HCT116 (cell line): ENCODE data around the gene SEC22C. TPM values are rescaled to one million over a fixed set of nuclear protein-coding genes. Genes with fewer than 3 reads are reported as not detected.
"Not testable (repeated sequence)": the region's sequence is repeated elsewhere in the genome, so short reads cannot be mapped to it uniquely, and the experiment has no call there.

Source experiments
- ATAC-seq: fragments of 200-7000 bp; cut with Tn5 transposase; 2 replicates; pipeline ENCODE4 v1.9.1; 2020; ENCODE audit warnings: mild to moderate bottlenecking, moderate library complexity
- BruUV-seq: library from RNA; stranded (reverse); fragments of 400-500 nt; replicated peaks from 2 replicates; lab custom pipeline; 2021; lab: Mats Ljungman, UMichigan
- CTCF ChIA-PET: fragments of 300-600 bp; sonication (Branson Sonifier 250); formaldehyde crosslinking; loops from one replicate; lab custom pipeline; 2021; ENCODE audit warnings: antibody characterized with exemption; lab: Charles Lee
- POLR2A ChIA-PET: fragments of 300-600, 350-600 bp; sonication (Branson Sonifier 250); formaldehyde crosslinking; loops from one replicate; lab custom pipeline; 2021; ENCODE audit warnings: antibody characterized with exemption; lab: Charles Lee
- RAD21 ChIA-PET, 2 experiments: fragments of 300-600 bp; sonication (Branson Sonifier 250); formaldehyde crosslinking; loops; one replicate each; lab custom pipeline; 2023; ENCODE audit warnings: low total read pairs in 2 of 2; ENCODE audit not compliant: uncharacterized antibody in 2 of 2, unreplicated experiment in 2 of 2, low non-redundant PET in 1 of 2; lab: Charles Lee
- DNase-seq: peaks from one replicate; pipeline ENCODE4 v3.0.0-alpha.2; 2010; ENCODE audit warnings: low read depth, low spot score
- H2AFZ ChIP-seq: fragments of 200-600 bp; shearing (Covaris generic), sonication (generic); 2 replicates; pipeline ENCODE4 v1.6.1; 2017; ENCODE audit warnings: low read depth, mixed run types, mixed read lengths, antibody characterized with exemption, low read length; ENCODE audit not compliant: poor library complexity, severe bottlenecking
- H3K27ac ChIP-seq: 2 replicates; pipeline ENCODE4 v1.5.1; 2012; ENCODE audit warnings: low read depth, low read length
- H3K27me3 ChIP-seq: fragments of 200-600 bp; sonication (generic); 2 replicates; pipeline ENCODE4 v1.6.1; 2016; ENCODE audit warnings: mixed run types, low read length, mixed read lengths; ENCODE audit not compliant: insufficient read depth
- H3K36me3 ChIP-seq, 2 experiments: fragments of 200-500 bp in 1 of 2; fragments of 200-600 bp in 1 of 2; sonication (Bioruptor generic) in 1 of 2; sonication (generic) in 1 of 2; 2 replicates each; pipeline versions ENCODE4 v1.5.1 to v1.6.1; 2014 to 2016; ENCODE audit warnings: low read length in 2 of 2, inconsistent platforms in 1 of 2, mixed read lengths in 1 of 2, mixed run types in 1 of 2; ENCODE audit not compliant: insufficient read depth in 2 of 2, control insufficient read depth in 1 of 2
- H3K4me1 ChIP-seq, 2 experiments: fragments of 200-600 bp in 1 of 2; sonication (generic) in 1 of 2; 2 replicates each; pipeline versions ENCODE4 v1.5.1 to v1.6.1; 2012 to 2017; ENCODE audit warnings: low read length in 2 of 2, inconsistent platforms in 1 of 2, mild to moderate bottlenecking in 1 of 2, mixed read lengths in 1 of 2, mixed run types in 1 of 2, moderate library complexity in 1 of 2; ENCODE audit not compliant: insufficient read depth in 2 of 2, control insufficient read depth in 1 of 2
- H3K4me2 ChIP-seq: fragments of 200-600 bp; sonication (generic); 2 replicates; pipeline ENCODE4 v1.6.1; 2017; ENCODE audit warnings: mixed run types, low read length, mixed read lengths
- H3K4me3 ChIP-seq, 2 experiments: fragments of 200-600 bp in 1 of 2; sonication (generic) in 1 of 2; replicated peaks in 1 of 2; 2 replicates each; pipeline ENCODE4 v1.5.1; 2011 to 2016; ENCODE audit warnings: low read length in 2 of 2, control low read depth in 1 of 2, low read depth in 1 of 2, mild to moderate bottlenecking in 1 of 2, mixed read lengths in 1 of 2, mixed run types in 1 of 2
- H3K79me2 ChIP-seq: fragments of 200-600 bp; sonication (generic); 2 replicates; pipeline ENCODE4 v1.6.1; 2017; ENCODE audit warnings: mild to moderate bottlenecking, mixed run types, low read length, moderate library complexity, mixed read lengths; ENCODE audit not compliant: insufficient read depth
- H3K9ac ChIP-seq: fragments of 200-600 bp; sonication (generic); 2 replicates; pipeline ENCODE4 v1.6.1; 2016; ENCODE audit warnings: low read length, mixed read lengths
- H3K9me2 ChIP-seq: fragments of 200-600 bp; sonication (generic), shearing (Covaris generic); 2 replicates; pipeline ENCODE4 v1.6.1; 2017; ENCODE audit warnings: mixed run types, mild to moderate bottlenecking, moderate library complexity; ENCODE audit not compliant: insufficient read depth
- H3K9me3 ChIP-seq, 2 experiments: fragments of 200-500 bp in 1 of 2; fragments of 200-600 bp in 1 of 2; sonication (Bioruptor generic) in 1 of 2; sonication (generic) in 1 of 2; 2 replicates each; pipeline ENCODE4 v1.6.1; 2014 to 2017; ENCODE audit warnings: low read length in 2 of 2, mixed read lengths in 2 of 2, inconsistent platforms in 1 of 2, low read depth in 1 of 2, mild to moderate bottlenecking in 1 of 2, mixed run types in 1 of 2, moderate library complexity in 1 of 2; ENCODE audit not compliant: control insufficient read depth in 1 of 2, insufficient read depth in 1 of 2
- H4K20me1 ChIP-seq: fragments of 200-600 bp; sonication (generic), shearing (Covaris generic); 2 replicates; pipeline ENCODE4 v1.6.1; 2017; ENCODE audit warnings: mixed run types, mild to moderate bottlenecking, moderate library complexity; ENCODE audit not compliant: insufficient read depth
- CBX3 ChIP-seq: IDR thresholded peaks from 2 replicates; pipeline ENCODE4 v1.6.1; 2012; ENCODE audit warnings: low read depth
- POLR2A ChIP-seq: IDR thresholded peaks from 2 replicates; pipeline ENCODE4 v1.7.0; 2011; ENCODE audit warnings: borderline replicate concordance; ENCODE audit not compliant: insufficient read depth, insufficient read length; ENCODE audit errors: extremely low read depth
- intact Hi-C: fragments of 100-400 bp; cut with micrococcal nuclease; formaldehyde crosslinking; loops from 2 replicates; pipeline ENCODE4 v1.10.0; 2022
- total RNA-seq: library from RNA; stranded (reverse); gene quantifications from one replicate; pipeline ENCODE4 v1.2.1, GENCODE V29; 2021; ENCODE audit not compliant: unreplicated experiment
- TF ChIP-seq, protein P1 (sequence below), 3 experiments: fragments of 200-600 bp in 1 of 3; sonication (generic) in 1 of 3; IDR thresholded peaks in 2 of 3; conservative IDR thresholded peaks in 1 of 3; 2 replicates each; pipeline ENCODE4 v1.5.1; 2012 to 2017; ENCODE audit warnings: low read depth in 2 of 3, low read length in 2 of 3, antibody characterized with exemption in 1 of 3, borderline replicate concordance in 1 of 3, control low read depth in 1 of 3, mild to moderate bottlenecking in 1 of 3, mixed read lengths in 1 of 3, mixed run types in 1 of 3, moderate library complexity in 1 of 3; ENCODE audit not compliant: insufficient read depth in 1 of 3

The SEC22C gene
- total RNA-seq, 1 experiment from 2014 or later = 43.4 TPM

DNA sequence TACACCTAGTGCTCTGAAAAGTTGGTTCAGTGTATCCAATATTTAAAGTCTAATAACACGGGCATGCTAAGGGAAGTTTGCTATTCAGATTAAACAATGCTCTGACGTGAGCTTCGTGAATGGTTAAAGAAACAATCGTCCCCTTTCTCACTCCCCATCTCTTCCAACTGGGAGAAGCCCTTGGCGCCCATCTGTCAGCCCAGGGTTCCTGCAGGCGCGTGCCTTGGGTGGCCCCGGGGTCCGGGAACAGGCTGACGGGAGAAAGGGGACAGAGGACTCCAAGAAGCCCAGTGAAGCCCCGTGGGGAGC lies 413 bp downstream of the SEC22C start:
- ATAC-seq = no peak
- no peaks in the 10 kb centered on the region for H3K9me2 ChIP-seq
- peak overlapping the region; percentile 93 for H3K4me2 ChIP-seq
- H4K20me1 ChIP-seq = no peaks in the 10 kb centered on the region
- ChIA-PET POLR2A (interaction anchor here (2.2 kb wide), 2 partner anchors 10 to 79 kb away, joined by 5 to 15 read pairs; partner anchors contain the start of genes SS18L2 and VIPR1), CTCF (no interaction called here), RAD21 (interaction anchor here in 1 of 2 experiments (0.9 to 1.0 kb wide), 2 partner anchors 9 to 163 kb away, joined by 3 read pairs; partner anchors contain the start of gene SS18L2)
- H3K27ac ChIP-seq = peak overlapping the region; percentile 78
- intact Hi-C loops = no loop called here
- H3K36me3 ChIP-seq = no peaks in the 10 kb centered on the region
- no peaks in the 10 kb centered on the region for H3K9me3 ChIP-seq
- no peaks in the 10 kb centered on the region for H3K27me3 ChIP-seq
- H2AFZ ChIP-seq = no peak overlapping the region
- H3K4me1 ChIP-seq = peaks cover 15 to 18% of the 10 kb centered on the region in 2 experiments; a peak in 3 of 4 replicates
- peaks cover 37% of the 10 kb centered on the region for H3K79me2 ChIP-seq
- no peak for TF ChIP-seq POLR2A
- TF ChIP-seq CBX3 = no peak
- TF ChIP-seq, protein P1, sequence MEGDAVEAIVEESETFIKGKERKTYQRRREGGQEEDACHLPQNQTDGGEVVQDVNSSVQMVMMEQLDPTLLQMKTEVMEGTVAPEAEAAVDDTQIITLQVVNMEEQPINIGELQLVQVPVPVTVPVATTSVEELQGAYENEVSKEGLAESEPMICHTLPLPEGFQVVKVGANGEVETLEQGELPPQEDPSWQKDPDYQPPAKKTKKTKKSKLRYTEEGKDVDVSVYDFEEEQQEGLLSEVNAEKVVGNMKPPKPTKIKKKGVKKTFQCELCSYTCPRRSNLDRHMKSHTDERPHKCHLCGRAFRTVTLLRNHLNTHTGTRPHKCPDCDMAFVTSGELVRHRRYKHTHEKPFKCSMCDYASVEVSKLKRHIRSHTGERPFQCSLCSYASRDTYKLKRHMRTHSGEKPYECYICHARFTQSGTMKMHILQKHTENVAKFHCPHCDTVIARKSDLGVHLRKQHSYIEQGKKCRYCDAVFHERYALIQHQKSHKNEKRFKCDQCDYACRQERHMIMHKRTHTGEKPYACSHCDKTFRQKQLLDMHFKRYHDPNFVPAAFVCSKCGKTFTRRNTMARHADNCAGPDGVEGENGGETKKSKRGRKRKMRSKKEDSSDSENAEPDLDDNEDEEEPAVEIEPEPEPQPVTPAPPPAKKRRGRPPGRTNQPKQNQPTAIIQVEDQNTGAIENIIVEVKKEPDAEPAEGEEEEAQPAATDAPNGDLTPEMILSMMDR (IDR thresholded peaks at IDR 0.05 in 2 of 3, conservative IDR thresholded peaks at IDR 0.05 in 1 of 3; ENCODE audit: borderline replicate concordance in 1 of 3, insufficient read depth in 1 of 3, low read depth in 2 of 3, low read length in 2 of 3) = no peak
- no TSS peak for BruUV-seq
- H3K9ac ChIP-seq = peak overlapping the region; percentile 70
- H3K4me3 ChIP-seq = peak overlapping the region; percentile 75 to 80
- DNase-seq = no peak

- H3K9me3 ChIP-seq, H3K27ac ChIP-seq, RAD21 ChIA-PET, H4K20me1 ChIP-seq, H3K36me3 ChIP-seq, DNase-seq, H3K4me3 ChIP-seq, H3K9ac ChIP-seq, ATAC-seq, H3K27me3 ChIP-seq, CTCF ChIA-PET, H3K4me2 ChIP-seq, POLR2A ChIA-PET, BruUV-seq, H3K9me2 ChIP-seq, H2AFZ ChIP-seq: not testable (repeated sequence)
- intact Hi-C loops = loop anchor here (5.0 kb wide), 1 partner anchor 523 kb away; no protein-coding TSS in a partner anchor
- Histone ChIP-seq H3K4me1 (peaks cover 15 to 18% of the 10 kb centered on the region in 2 experiments; a peak in 3 of 4 replicates), H3K79me2 (peaks cover 55% of the 10 kb centered on the region)
Measured at GRCh38 chr3:42579346-42579745, 2.4 kb downstream of the SEC22C start.
